MM.1S (cell line): ENCODE measurements around the gene GPR183.

ENCODE experiments used
- EZH2 ChIP-seq: fragments of 300-600 bp; sonication (generic); optimal IDR thresholded peaks from 2 replicates; pipeline ENCODE3; 2017; ENCODE audit warnings: low read depth, mild to moderate bottlenecking, antibody characterized with exemption, low read length, mixed read lengths
- EZH2phosphoT487 ChIP-seq: fragments of 300-600 bp; sonication (generic); IDR thresholded peaks from 2 replicates; pipeline ENCODE4 v1.6.1; 2018; ENCODE audit warnings: antibody characterized with exemption, low read length
- TF ChIP-seq, protein P1 (sequence below): fragments of 300-600 bp; sonication (generic); IDR thresholded peaks from 2 replicates; pipeline ENCODE4 v1.5.1; 2016; ENCODE audit warnings: antibody characterized with exemption, low read length, mixed read lengths

GRCh38 chr13:99288089-99288488, 19.1 kb downstream of the GPR183 start:
- TF ChIP-seq, protein P1, sequence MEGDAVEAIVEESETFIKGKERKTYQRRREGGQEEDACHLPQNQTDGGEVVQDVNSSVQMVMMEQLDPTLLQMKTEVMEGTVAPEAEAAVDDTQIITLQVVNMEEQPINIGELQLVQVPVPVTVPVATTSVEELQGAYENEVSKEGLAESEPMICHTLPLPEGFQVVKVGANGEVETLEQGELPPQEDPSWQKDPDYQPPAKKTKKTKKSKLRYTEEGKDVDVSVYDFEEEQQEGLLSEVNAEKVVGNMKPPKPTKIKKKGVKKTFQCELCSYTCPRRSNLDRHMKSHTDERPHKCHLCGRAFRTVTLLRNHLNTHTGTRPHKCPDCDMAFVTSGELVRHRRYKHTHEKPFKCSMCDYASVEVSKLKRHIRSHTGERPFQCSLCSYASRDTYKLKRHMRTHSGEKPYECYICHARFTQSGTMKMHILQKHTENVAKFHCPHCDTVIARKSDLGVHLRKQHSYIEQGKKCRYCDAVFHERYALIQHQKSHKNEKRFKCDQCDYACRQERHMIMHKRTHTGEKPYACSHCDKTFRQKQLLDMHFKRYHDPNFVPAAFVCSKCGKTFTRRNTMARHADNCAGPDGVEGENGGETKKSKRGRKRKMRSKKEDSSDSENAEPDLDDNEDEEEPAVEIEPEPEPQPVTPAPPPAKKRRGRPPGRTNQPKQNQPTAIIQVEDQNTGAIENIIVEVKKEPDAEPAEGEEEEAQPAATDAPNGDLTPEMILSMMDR, result no peak
- TF ChIP-seq EZH2phosphoT487 (no peak), EZH2 (no peak)
